Neuronal stem cell (in vitro differentiated cells): ENCODE measurements around the gene LTB4R.

Experiments
- DNase-seq: peaks from one replicate; pipeline ENCODE4 v3.0.0-alpha.2; 2013; ENCODE audit warnings: low spot score
- H2AFZ ChIP-seq: one replicate; pipeline ENCODE4 v1.6.1; 2013; ENCODE audit warnings: mild to moderate bottlenecking, low read length, inconsistent platforms
- H2AK5ac ChIP-seq: 2 replicates; pipeline ENCODE4 v1.6.1; 2013; ENCODE audit warnings: low read depth, mild to moderate bottlenecking, inconsistent platforms, low read length, moderate library complexity, mixed read lengths
- H2BK120ac ChIP-seq: 2 replicates; pipeline ENCODE4 v1.6.1; 2013; ENCODE audit warnings: low read depth, mild to moderate bottlenecking, inconsistent platforms, low read length, moderate library complexity, mixed read lengths
- H2BK12ac ChIP-seq: one replicate; pipeline ENCODE4 v1.6.1; 2013; ENCODE audit warnings: low read length, inconsistent platforms
- H2BK15ac ChIP-seq: 2 replicates; pipeline ENCODE4 v1.6.1; 2013; ENCODE audit warnings: mild to moderate bottlenecking, low read length, inconsistent platforms, mixed read lengths
- H2BK5ac ChIP-seq: one replicate; pipeline ENCODE4 v1.6.1; 2013; ENCODE audit warnings: inconsistent platforms, mild to moderate bottlenecking, low read length, moderate library complexity
- H3K14ac ChIP-seq: one replicate; pipeline ENCODE4 v1.6.1; 2013; ENCODE audit warnings: low read length, inconsistent platforms
- H3K18ac ChIP-seq: 2 replicates; pipeline ENCODE4 v1.6.1; 2013; ENCODE audit warnings: low read length, inconsistent platforms
- H3K23ac ChIP-seq: 2 replicates; pipeline ENCODE4 v1.6.1; 2013; ENCODE audit warnings: low read depth, mild to moderate bottlenecking, mixed read lengths, low read length, inconsistent platforms; ENCODE audit not compliant: poor library complexity
- H3K27ac ChIP-seq: replicated peaks from 3 replicates; pipeline ENCODE4 v1.5.1; 2013; ENCODE audit warnings: low read length, inconsistent platforms
- H3K27me3 ChIP-seq, 3 experiments: 2 replicates each; pipeline ENCODE4 v1.6.1; 2013; ENCODE audit warnings: low read length in 3 of 3, mild to moderate bottlenecking in 2 of 3, inconsistent platforms in 1 of 3, low read depth in 1 of 3, mixed read lengths in 1 of 3, moderate library complexity in 1 of 3; ENCODE audit not compliant: control insufficient read depth in 3 of 3, insufficient read depth in 3 of 3
- H3K36me3 ChIP-seq, 2 donors: replicated peaks in 1 of 2; 2 replicates each; pipeline ENCODE4 v1.6.1; 2013; ENCODE audit warnings: low read length in 2 of 2; ENCODE audit not compliant: control insufficient read depth in 2 of 2, insufficient read depth in 2 of 2
- H3K4ac ChIP-seq: 2 replicates; pipeline ENCODE4 v1.6.1; 2013; ENCODE audit warnings: inconsistent platforms, mild to moderate bottlenecking, low read length, moderate library complexity
- H3K4me1 ChIP-seq, 2 donors: 1 replicate in 1 of 2; 2 replicates in 1 of 2; pipeline ENCODE4 v1.6.1; 2013; ENCODE audit warnings: low read length in 2 of 2, low read depth in 1 of 2; ENCODE audit not compliant: control insufficient read depth in 2 of 2, insufficient read depth in 1 of 2
- H3K4me2 ChIP-seq: one replicate; pipeline ENCODE4 v1.6.1; 2013; ENCODE audit warnings: mild to moderate bottlenecking, low read length, inconsistent platforms; ENCODE audit not compliant: insufficient read depth, poor library complexity, severe bottlenecking
- H3K4me3 ChIP-seq, 2 donors: 2 replicates each; pipeline ENCODE4 v1.5.1; 2013; ENCODE audit warnings: low read length in 2 of 2, mild to moderate bottlenecking in 2 of 2, inconsistent platforms in 1 of 2, moderate library complexity in 1 of 2
- H3K79me1 ChIP-seq: one replicate; pipeline ENCODE4 v1.6.1; 2013; ENCODE audit warnings: low read depth, mild to moderate bottlenecking, inconsistent platforms, low read length, moderate library complexity
- H3K9ac ChIP-seq: one replicate; pipeline ENCODE4 v1.6.1; 2013; ENCODE audit warnings: mild to moderate bottlenecking, low read depth, low read length, inconsistent platforms; ENCODE audit not compliant: poor library complexity
- H3K9me3 ChIP-seq, 2 donors: replicated peaks in 1 of 2; 2 replicates each; pipeline versions ENCODE3 to v1.6.1; 2013; ENCODE audit warnings: low read length in 2 of 2, mild to moderate bottlenecking in 2 of 2, inconsistent platforms in 1 of 2, low read depth in 1 of 2, mixed read lengths in 1 of 2, moderate library complexity in 1 of 2; ENCODE audit not compliant: control insufficient read depth in 2 of 2, insufficient read depth in 1 of 2
- H4K8ac ChIP-seq: one replicate; pipeline ENCODE4 v1.6.1; 2013; ENCODE audit warnings: low read depth, mild to moderate bottlenecking, inconsistent platforms, low read length, moderate library complexity
- H4K91ac ChIP-seq: one replicate; pipeline ENCODE4 v1.6.1; 2013; ENCODE audit warnings: low read length, low read depth, mild to moderate bottlenecking, inconsistent platforms; ENCODE audit not compliant: poor library complexity
- WGBS, 2 donors: extraction: QIAGEN DNeasy Blood & Tissue Kit; methylation state at CpG; one replicate each; pipeline ENCODE4 v1.1.7; 2013; ENCODE audit warnings: missing lambda C conversion rate in 2 of 2, mixed read lengths in 1 of 2; ENCODE audit not compliant: insufficient read length in 2 of 2, insufficient replicate concordance in 1 of 2; ENCODE audit errors: extremely low coverage in 2 of 2; 5-methylcytosine and 5-hydroxymethylcytosine counted together

The LTB4R gene

GRCh38 chr14:24268225-24268624 is 43.1 kb upstream of the LTB4R start:
- DNase-seq, result no peak
- Histone ChIP-seq H3K27me3 (no peaks in the 10 kb centered on the region), H3K79me1 (no peaks in the 10 kb centered on the region), H3K4ac (no peak overlapping the region), H3K23ac (no peak overlapping the region), H3K36me3 (peaks cover 7 to 17% of the 10 kb centered on the region in 2 donors), H4K91ac (no peak overlapping the region), H2AFZ (no peak overlapping the region), H2AK5ac (no peak overlapping the region), H3K4me1 (peaks cover 4 to 6% of the 10 kb centered on the region in 2 donors), H3K14ac (no peak overlapping the region), H2BK15ac (no peak overlapping the region), H2BK120ac (no peak overlapping the region), H4K8ac (no peak overlapping the region), H3K9me3 (peaks cover 0 to 1% of the 10 kb centered on the region in 2 donors), H2BK5ac (no peak overlapping the region), H3K27ac (no peak overlapping the region), H3K18ac (no peak overlapping the region), H3K4me2 (no peak overlapping the region), H2BK12ac (no peak overlapping the region), H3K4me3 (no peak overlapping the region), H3K9ac (no peak overlapping the region)
- WGBS, 2 donors, result no CpG with 5 or more reads among the region's 9 CpGs

DNA sequence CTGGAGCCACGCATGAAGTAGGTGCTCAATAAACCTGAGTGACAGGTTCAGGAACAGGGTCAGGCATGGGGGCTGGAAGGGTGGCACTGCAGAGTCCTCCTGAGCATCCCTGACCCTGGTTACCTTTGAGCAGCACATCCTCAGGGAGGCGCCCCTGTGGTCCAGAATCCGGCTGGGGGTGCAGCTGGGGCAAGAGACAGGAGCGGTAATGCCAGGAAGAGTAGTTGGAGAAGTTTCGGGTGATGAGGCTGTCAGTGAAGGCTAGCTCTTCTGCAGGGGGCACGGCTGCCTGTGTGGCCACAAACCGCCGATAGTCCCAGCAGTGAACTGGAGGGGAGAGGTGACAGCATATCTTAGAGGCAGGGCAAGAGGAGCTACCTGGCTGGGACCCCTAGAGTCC is 41.9 kb upstream of the LTB4R start:
- no peak overlapping the region for H3K9ac ChIP-seq
- H4K91ac ChIP-seq, result no peak overlapping the region
- no peaks in the 10 kb centered on the region for H3K79me1 ChIP-seq
- peaks cover 0 to 1% of the 10 kb centered on the region in 2 donors for H3K9me3 ChIP-seq
- H3K27me3 ChIP-seq, result no peaks in the 10 kb centered on the region
- no peak overlapping the region for H2AFZ ChIP-seq
- peak overlapping the region; percentile 5 for H2AK5ac ChIP-seq
- H3K4me3 ChIP-seq, result no peak overlapping the region
- peaks cover 7 to 17% of the 10 kb centered on the region in 2 donors for H3K36me3 ChIP-seq
- H3K14ac ChIP-seq, result no peak overlapping the region
- no peak overlapping the region for H3K18ac ChIP-seq
- H2BK120ac ChIP-seq, result no peak overlapping the region
- no peak overlapping the region for H3K4ac ChIP-seq
- no peak overlapping the region for H2BK5ac ChIP-seq
- no peak overlapping the region for H3K4me2 ChIP-seq
- DNase-seq, result no peak
- H2BK12ac ChIP-seq, result no peak overlapping the region
- H3K23ac ChIP-seq, result no peak overlapping the region
- H3K4me1 ChIP-seq, result peaks cover 4 to 6% of the 10 kb centered on the region in 2 donors
- H3K27ac ChIP-seq, result no peak overlapping the region
- no CpG with 5 or more reads among the region's 8 CpGs for WGBS, 2 donors
- no peak overlapping the region for H4K8ac ChIP-seq
- H2BK15ac ChIP-seq, result no peak overlapping the region

DNA sequence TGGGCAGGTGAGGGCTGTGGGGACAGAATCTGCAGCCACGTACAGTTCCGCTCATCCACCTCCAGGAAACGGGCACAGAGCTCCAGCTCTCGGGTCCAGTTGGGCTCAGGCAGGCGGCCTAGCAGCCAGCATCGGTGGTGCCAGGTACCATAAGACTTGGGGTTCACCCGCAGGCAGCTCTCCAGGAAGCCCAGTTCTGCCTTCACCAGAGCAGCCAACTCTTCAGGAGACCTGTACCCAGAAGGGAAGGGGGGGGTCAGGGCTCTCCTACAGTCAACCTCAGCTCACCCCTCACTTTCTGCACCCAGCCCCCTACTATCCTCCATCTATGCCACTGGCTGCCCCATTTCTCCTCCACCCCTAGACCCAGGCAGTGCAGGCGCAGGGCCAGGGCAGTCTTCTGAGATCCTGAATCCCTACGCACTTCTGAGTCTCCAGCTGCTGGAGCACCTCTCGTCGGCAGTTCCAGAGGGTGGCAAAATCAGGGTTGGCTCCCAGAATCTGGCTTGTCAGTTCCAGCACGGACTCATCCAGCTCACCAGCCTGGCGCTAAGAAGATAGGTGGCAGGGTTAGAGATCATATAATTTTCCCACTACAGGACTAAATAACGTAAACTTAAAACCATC is 41.3 kb upstream of the LTB4R start:
- Histone ChIP-seq H3K14ac (no peak overlapping the region), H3K27me3 (no peaks in the 10 kb centered on the region), H4K8ac (no peak overlapping the region), H2BK5ac (no peak overlapping the region), H3K4me2 (no peak overlapping the region), H2BK120ac (no peak overlapping the region), H2BK12ac (no peak overlapping the region), H3K4me3 (no peak overlapping the region), H3K18ac (no peak overlapping the region), H3K9me3 (peaks cover 0 to 1% of the 10 kb centered on the region in 2 donors), H3K4ac (no peak overlapping the region), H3K27ac (no peak overlapping the region), H3K9ac (no peak overlapping the region), H2BK15ac (peak overlapping the region; percentile 38), H3K4me1 (peaks cover 4 to 6% of the 10 kb centered on the region in 2 donors), H2AFZ (no peak overlapping the region), H3K23ac (no peak overlapping the region), H3K36me3 (peaks cover 7 to 17% of the 10 kb centered on the region in 2 donors), H3K79me1 (no peaks in the 10 kb centered on the region), H2AK5ac (peak overlapping the region; percentile 64), H4K91ac (no peak overlapping the region)
- WGBS, 2 donors, result no CpG with 5 or more reads among the region's 14 CpGs
- DNase-seq, result no peak

DNA sequence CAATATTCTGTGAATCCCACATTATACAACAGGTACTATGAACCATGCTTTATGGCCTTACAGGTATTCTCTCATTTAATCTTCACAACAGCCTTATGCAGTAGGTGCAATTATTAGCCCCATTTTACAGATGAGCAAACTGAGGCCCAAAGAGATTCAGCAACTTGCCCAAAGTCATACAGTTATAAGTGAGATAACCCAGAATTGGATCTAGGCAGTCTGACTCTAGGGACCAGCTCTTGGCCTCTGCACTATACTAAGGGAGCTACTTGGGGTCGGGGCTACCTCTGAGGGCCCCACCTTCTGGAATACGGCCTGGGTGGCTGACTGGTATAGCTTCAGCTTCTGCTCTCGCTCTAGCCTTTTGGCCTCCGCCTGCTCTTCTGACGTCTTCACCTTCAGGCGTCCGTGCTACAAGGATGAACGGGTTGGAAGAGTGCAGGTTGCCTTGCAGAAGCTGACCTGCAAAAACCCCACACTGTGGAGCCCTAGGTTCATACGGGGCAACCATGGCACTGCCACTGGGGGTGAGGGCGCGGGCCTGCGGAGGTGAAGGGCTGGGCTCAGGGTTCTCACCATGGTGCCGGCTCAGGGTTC is 40.7 kb upstream of the LTB4R start:
- Histone ChIP-seq H3K27me3 (no peaks in the 10 kb centered on the region), H2AFZ (peak overlapping the region; percentile 93), H2BK12ac (no peak overlapping the region), H2BK5ac (peak overlapping the region; percentile 88), H3K4ac (no peak overlapping the region), H4K8ac (no peak overlapping the region), H3K27ac (peak overlapping the region; percentile 90), H3K36me3 (peaks cover 7 to 17% of the 10 kb centered on the region in 2 donors), H2AK5ac (no peak overlapping the region), H3K9me3 (peaks cover 0 to 1% of the 10 kb centered on the region in 2 donors), H2BK120ac (no peak overlapping the region), H3K4me1 (peaks cover 4 to 6% of the 10 kb centered on the region in 2 donors), H2BK15ac (no peak overlapping the region), H3K4me2 (peak overlapping the region; percentile 68), H3K14ac (no peak overlapping the region), H3K23ac (no peak overlapping the region), H3K79me1 (no peaks in the 10 kb centered on the region), H3K18ac (peak overlapping the region; percentile 73), H3K9ac (peak overlapping the region; percentile 91), H4K91ac (no peak overlapping the region), H3K4me3 (peak overlapping the region; percentile 71 to 93)
- no CpG with 5 or more reads among the region's 13 CpGs for WGBS, 2 donors
- DNase-seq, result peak; percentile 3
